GM21526 (cell line): ENCODE results near the gene LPAR2.
"Not testable (repeated sequence)": the region's sequence is repeated elsewhere in the genome, so short reads cannot be mapped to it uniquely, and the experiment has no call there.

Experiments used
- ATAC-seq: cut with Tn5 transposase; IDR thresholded peaks from one replicate; pipeline ENCODE4 v1.9.1; 2021; ENCODE audit warnings: moderate library complexity; ENCODE audit not compliant: unreplicated experiment, low FRiP score

LPAR2 gene

GRCh38 chr19:19633711-19634515, 5.9 kb upstream of the LPAR2 start:
- ATAC-seq = no peak

- ATAC-seq = no peak
Observed at GRCh38 chr19:19632661-19633060, 4.6 kb upstream of the LPAR2 start.

- ATAC-seq = no peak
Observed at GRCh38 chr19:19631346-19631745, 3.3 kb upstream of the LPAR2 start.

GRCh38 chr19:19630426-19630825, 2.4 kb upstream of the LPAR2 start:
- no peak for ATAC-seq

GRCh38 chr19:19630062-19630414, 2.0 kb upstream of the LPAR2 start:
- ATAC-seq = no peak

- no peak for ATAC-seq
Observed at GRCh38 chr19:19628501-19629134, 598 bp upstream of the LPAR2 start.

- no peak for ATAC-seq
Observed at GRCh38 chr19:19626516-19627472, 1.2 kb downstream of the LPAR2 start.

GRCh38 chr19:19624032-19624570, 3.9 kb downstream of the LPAR2 start:
- no peak for ATAC-seq

GRCh38 chr19:19623383-19623782, 4.6 kb downstream of the LPAR2 start:
- ATAC-seq = no peak

- ATAC-seq = no peak
Observed at GRCh38 chr19:19619849-19620210, 8.2 kb downstream of the LPAR2 start.

GRCh38 chr19:19619181-19619848, 8.7 kb downstream of the LPAR2 start:
- ATAC-seq = no peak

GRCh38 chr19:19618219-19619051, 9.6 kb downstream of the LPAR2 start, which contains the start of gene PBX4:
TSS of gene PBX4 (minus strand) at chr19:19618687. CDS start at chr19:19618629, 58 bp downstream.
- peak; percentile 86 for ATAC-seq

- no peak for ATAC-seq
Observed at GRCh38 chr19:19615086-19615485, 12.9 kb downstream of the LPAR2 start.

GRCh38 chr19:19613506-19613905, 14.5 kb downstream of the LPAR2 start:
- ATAC-seq = no peak

GRCh38 chr19:19610376-19611202, 17.4 kb downstream of the LPAR2 start:
- no peak for ATAC-seq

- not testable (repeated sequence) for ATAC-seq
Observed at GRCh38 chr19:19606686-19607085, 21.3 kb downstream of the LPAR2 start.

GRCh38 chr19:19606021-19606420, 22.0 kb downstream of the LPAR2 start:
- no peak for ATAC-seq

GRCh38 chr19:19602713-19603324, 25.2 kb downstream of the LPAR2 start:
- no peak for ATAC-seq
